ENCODE results near the gene FGF10.

GRCh38 chr5:44312374-44312773, 76.8 kb downstream of the FGF10 start:
- TF ChIP-seq CTCF (IDR thresholded peaks at IDR 0.05) (no peak), SIN3A (IDR thresholded peaks at IDR 0.05; ENCODE audit: borderline replicate concordance, insufficient read depth, low read depth, low read length) (no peak), POLR2AphosphoS5 (IDR thresholded peaks at IDR 0.05; ENCODE audit: low read depth, low read length) (no peak)

Data from Panc1 (cell line).